Hepatocyte (in vitro differentiated cells): ENCODE data around the gene SH3BGRL3.

Experiments
- CTCF ChIP-seq: fragments of 200-600 bp; sonication (generic); IDR thresholded peaks from 2 replicates; pipeline ENCODE4 v1.5.1; 2016; ENCODE audit warnings: antibody characterized with exemption, mild to moderate bottlenecking; ENCODE audit not compliant: poor library complexity
- EZH2 ChIP-seq: fragments of 200-600 bp; sonication (generic); IDR thresholded peaks from 2 replicates; pipeline ENCODE4 v1.6.1; 2016; ENCODE audit warnings: antibody characterized with exemption, mild to moderate bottlenecking, borderline replicate concordance
- EZH2phosphoT487 ChIP-seq: fragments of 200-600 bp; sonication (generic); IDR thresholded peaks from one replicate; pipeline ENCODE4 v1.6.1; 2018; ENCODE audit warnings: antibody characterized with exemption, mild to moderate bottlenecking, low read depth, moderate library complexity; ENCODE audit not compliant: unreplicated experiment, severe bottlenecking

- TF ChIP-seq EZH2phosphoT487 (no peak), CTCF (no peak), EZH2 (no peak)
Measured at GRCh38 chr1:26263212-26263611, 16.7 kb upstream of the SH3BGRL3 start.
